Mucosa of descending colon (tissue), 3 donors: ENCODE results near the gene TP53. TPM values are rescaled to one million over a fixed set of nuclear protein-coding genes. Genes with fewer than 3 reads are reported as not detected.

Experiments used
- ATAC-seq: fragments of 200-7000 bp; cut with Tn5 transposase; one replicate; pipeline ENCODE4 v1.9.1; 2020; ENCODE audit warnings: mild to moderate bottlenecking, moderate library complexity
- DNase-seq, 3 donors: peaks; one replicate each; pipeline ENCODE4 v3.0.0-alpha.2; 2020
- H3K36me3 ChIP-seq: fragments of 200-600 bp; one replicate; pipeline ENCODE4 v1.8.0; 2021; ENCODE audit warnings: low read depth, mild to moderate bottlenecking
- H3K4me1 ChIP-seq: fragments of 200-600 bp; one replicate; pipeline ENCODE4 v1.8.0; 2021; ENCODE audit warnings: low read depth, mild to moderate bottlenecking
- H3K4me3 ChIP-seq: fragments of 200-600 bp; one replicate; pipeline ENCODE4 v1.8.0; 2021; ENCODE audit warnings: mild to moderate bottlenecking
- H3K9me3 ChIP-seq: fragments of 200-600 bp; one replicate; pipeline ENCODE4 v1.8.0; 2021; ENCODE audit warnings: mild to moderate bottlenecking
- CTCF ChIP-seq: fragments of 200-600 bp; IDR thresholded peaks from one replicate; pipeline ENCODE4 v1.8.0; 2022; ENCODE audit warnings: antibody characterized with exemption, mild to moderate bottlenecking
- intact Hi-C, 2 donors: fragments of 100-400 bp; cut with DNase I in 1 of 2; cut with micrococcal nuclease in 1 of 2; formaldehyde crosslinking; loops; one replicate each; pipeline versions ENCODE4 v1.11.0 to v1.11.1; 2022; cut with DNase I, micrococcal nuclease
- total RNA-seq, 3 donors: library from RNA; stranded (reverse); fragmentation: NEBNext Ultra II Directional in 2 of 3; extraction: Animal tissue kit (Norgen Biotek cat#: 25700) in 2 of 3; gene quantifications; one replicate each; pipeline versions ENCODE4 v1.2.1 to v1.2.4, GENCODE V29; 2021 to 2023
- donor health status: DM: no; HTN: no; CAD: no; lungs with moderate emphysema.
- donor health status: DM: no; HTN: no; CAD: no.
- donor health status: DM: no; HTN: yes; CAD: no.

TP53 gene
- total RNA-seq, 3 donors from 2014 or later: 33.9 to 75.2 (median 57.0) TPM

- Histone ChIP-seq H3K4me1 (peaks cover 6% of the 10 kb centered on the region), H3K9me3 (no peaks in the 10 kb centered on the region), H3K36me3 (no peaks in the 10 kb centered on the region), H3K4me3 (no peak overlapping the region)
- intact Hi-C loops: no loop called here
- no peak for TF ChIP-seq CTCF
- ATAC-seq: no peak
- DNase-seq: no peak
Measured at GRCh38 chr17:7623661-7624060, 63.6 kb downstream of the TP53 start.

GRCh38 chr17:7620835-7621234 is 66.5 kb downstream of the TP53 start:
- no peaks in the 10 kb centered on the region for H3K4me1 ChIP-seq
- intact Hi-C loops: no loop called here
- H3K9me3 ChIP-seq: no peaks in the 10 kb centered on the region
- TF ChIP-seq CTCF: no peak
- H3K36me3 ChIP-seq: no peaks in the 10 kb centered on the region
- no peak for DNase-seq
- ATAC-seq: no peak
- no peak overlapping the region for H3K4me3 ChIP-seq

- Histone ChIP-seq H3K4me1 (peaks cover 3% of the 10 kb centered on the region), H3K36me3 (no peaks in the 10 kb centered on the region), H3K4me3 (no peak overlapping the region), H3K9me3 (no peaks in the 10 kb centered on the region)
- DNase-seq (no peak), ATAC-seq (no peak)
- intact Hi-C loops: no loop called here
- no peak for TF ChIP-seq CTCF
Measured at GRCh38 chr17:7618608-7619007, 68.7 kb downstream of the TP53 start.

Other genes with a start within 250 kb of the TP53 start
- gene FGF11, start 248.0 kb downstream of the TP53 start, total RNA-seq: 1 to 10 TPM; 1.4 to 3.0 (median 2.2) TPM
- gene CHRNB1, start 242.4 kb downstream of the TP53 start, total RNA-seq: 1 to 10 TPM; 6.0 to 8.3 (median 7.7) TPM
- gene ZBTB4, start 207.9 kb downstream of the TP53 start, total RNA-seq: 10 to 100 TPM; 16.6 to 93.9 (median 18.5) TPM
- gene SLC35G6, start 206.0 kb downstream of the TP53 start, total RNA-seq: not detected
- 100 to 1,000 TPM; 101 to 124 (median 118) TPM for gene POLR2A, start 203.1 kb downstream of the TP53 start, total RNA-seq
- 10 to 100 TPM; 11.6 to 69.4 (median 15.8) TPM for gene TNFSF12, start 138.4 kb downstream of the TP53 start, total RNA-seq
- gene TNFSF13, start 128.7 kb downstream of the TP53 start, total RNA-seq: 10 to 100 TPM; 41.0 to 74.6 (median 73.3) TPM
- 10 to 100 TPM; 27.9 to 60.2 (median 37.7) TPM for gene SENP3, start 125.6 kb downstream of the TP53 start, total RNA-seq
- 10 to 100 TPM; 41.4 to 91.9 (median 50.7) TPM for gene CD68, start 107.9 kb downstream of the TP53 start, total RNA-seq
- gene MPDU1, start 103.6 kb downstream of the TP53 start, total RNA-seq: 100 to 1,000 TPM in 1 of 3 donors, 10 to 100 TPM in 2; 55.2 to 101 (median 94.5) TPM
- 1 to 10 TPM in 1 of 3 donors, under 1 TPM in 2; 0.38 to 4.4 (median 0.41) TPM for gene SOX15, start 97.4 kb downstream of the TP53 start, total RNA-seq
- 10 to 100 TPM; 23.0 to 53.3 (median 28.1) TPM for gene FXR2, start 72.6 kb downstream of the TP53 start, total RNA-seq
- 100 to 1,000 TPM in 1 of 3 donors, 10 to 100 TPM in 2; 49.1 to 104 (median 76.9) TPM for gene SAT2, start 59.7 kb downstream of the TP53 start, total RNA-seq
- gene SHBG, start 57.4 kb downstream of the TP53 start, total RNA-seq: under 1 TPM in 2 of 3 donors, not detected in 1; 0.25 to 0.89 TPM
- 1 to 10 TPM in 1 of 3 donors, under 1 TPM in 2; 0.41 to 8.7 (median 0.67) TPM for gene ATP1B2, start 36.6 kb downstream of the TP53 start, total RNA-seq
- gene WRAP53, start 987 bp upstream of the TP53 start, total RNA-seq: 1 to 10 TPM; 5.1 to 9.9 (median 5.8) TPM
- gene EFNB3, start 17.7 kb upstream of the TP53 start, total RNA-seq: 1 to 10 TPM in 1 of 3 donors, under 1 TPM in 2; 0.31 to 1.3 (median 0.35) TPM
- under 1 TPM; 0.19 to 0.70 (median 0.29) TPM for gene DNAH2, start 30.3 kb upstream of the TP53 start, total RNA-seq
- gene KDM6B, start 146.7 kb upstream of the TP53 start, total RNA-seq: 10 to 100 TPM; 44.3 to 73.6 (median 54.6) TPM
- 1 to 10 TPM; 3.5 to 8.5 (median 6.9) TPM for gene TMEM88, start 167.6 kb upstream of the TP53 start, total RNA-seq
- gene NAA38, start 170.1 kb upstream of the TP53 start, total RNA-seq: 10 to 100 TPM; 51.2 to 73.5 (median 58.2) TPM
- gene CYB5D1, start 170.5 kb upstream of the TP53 start, total RNA-seq: 10 to 100 TPM; 11.5 to 17.0 (median 12.2) TPM
- gene CHD3, start 201.3 kb upstream of the TP53 start, total RNA-seq: 100 to 1,000 TPM in 1 of 3 donors, 10 to 100 TPM in 2; 52.7 to 151 (median 56.5) TPM
- 1 to 10 TPM; 1.4 to 3.0 (median 2.4) TPM for gene RNF227, start 228.8 kb upstream of the TP53 start, total RNA-seq
- gene KCNAB3, start 242.4 kb upstream of the TP53 start, total RNA-seq: 1 to 10 TPM; 3.3 to 5.5 (median 3.9) TPM
- 100 to 1,000 TPM in 2 of 3 donors, 10 to 100 TPM in 1; 86.2 to 116 (median 114) TPM for gene TRAPPC1, start 244.5 kb upstream of the TP53 start, total RNA-seq
- 10 to 100 TPM; 23.7 to 34.5 (median 31.4) TPM for gene CNTROB, start 244.7 kb upstream of the TP53 start, total RNA-seq